ENCODE results near the gene MMEL1.
"Not testable (repeated sequence)": the region's sequence is repeated elsewhere in the genome, so short reads cannot be mapped to it uniquely, and the experiment has no call there.

The MMEL1 gene, protein sequence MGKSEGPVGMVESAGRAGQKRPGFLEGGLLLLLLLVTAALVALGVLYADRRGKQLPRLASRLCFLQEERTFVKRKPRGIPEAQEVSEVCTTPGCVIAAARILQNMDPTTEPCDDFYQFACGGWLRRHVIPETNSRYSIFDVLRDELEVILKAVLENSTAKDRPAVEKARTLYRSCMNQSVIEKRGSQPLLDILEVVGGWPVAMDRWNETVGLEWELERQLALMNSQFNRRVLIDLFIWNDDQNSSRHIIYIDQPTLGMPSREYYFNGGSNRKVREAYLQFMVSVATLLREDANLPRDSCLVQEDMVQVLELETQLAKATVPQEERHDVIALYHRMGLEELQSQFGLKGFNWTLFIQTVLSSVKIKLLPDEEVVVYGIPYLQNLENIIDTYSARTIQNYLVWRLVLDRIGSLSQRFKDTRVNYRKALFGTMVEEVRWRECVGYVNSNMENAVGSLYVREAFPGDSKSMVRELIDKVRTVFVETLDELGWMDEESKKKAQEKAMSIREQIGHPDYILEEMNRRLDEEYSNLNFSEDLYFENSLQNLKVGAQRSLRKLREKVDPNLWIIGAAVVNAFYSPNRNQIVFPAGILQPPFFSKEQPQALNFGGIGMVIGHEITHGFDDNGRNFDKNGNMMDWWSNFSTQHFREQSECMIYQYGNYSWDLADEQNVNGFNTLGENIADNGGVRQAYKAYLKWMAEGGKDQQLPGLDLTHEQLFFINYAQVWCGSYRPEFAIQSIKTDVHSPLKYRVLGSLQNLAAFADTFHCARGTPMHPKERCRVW

DNA sequence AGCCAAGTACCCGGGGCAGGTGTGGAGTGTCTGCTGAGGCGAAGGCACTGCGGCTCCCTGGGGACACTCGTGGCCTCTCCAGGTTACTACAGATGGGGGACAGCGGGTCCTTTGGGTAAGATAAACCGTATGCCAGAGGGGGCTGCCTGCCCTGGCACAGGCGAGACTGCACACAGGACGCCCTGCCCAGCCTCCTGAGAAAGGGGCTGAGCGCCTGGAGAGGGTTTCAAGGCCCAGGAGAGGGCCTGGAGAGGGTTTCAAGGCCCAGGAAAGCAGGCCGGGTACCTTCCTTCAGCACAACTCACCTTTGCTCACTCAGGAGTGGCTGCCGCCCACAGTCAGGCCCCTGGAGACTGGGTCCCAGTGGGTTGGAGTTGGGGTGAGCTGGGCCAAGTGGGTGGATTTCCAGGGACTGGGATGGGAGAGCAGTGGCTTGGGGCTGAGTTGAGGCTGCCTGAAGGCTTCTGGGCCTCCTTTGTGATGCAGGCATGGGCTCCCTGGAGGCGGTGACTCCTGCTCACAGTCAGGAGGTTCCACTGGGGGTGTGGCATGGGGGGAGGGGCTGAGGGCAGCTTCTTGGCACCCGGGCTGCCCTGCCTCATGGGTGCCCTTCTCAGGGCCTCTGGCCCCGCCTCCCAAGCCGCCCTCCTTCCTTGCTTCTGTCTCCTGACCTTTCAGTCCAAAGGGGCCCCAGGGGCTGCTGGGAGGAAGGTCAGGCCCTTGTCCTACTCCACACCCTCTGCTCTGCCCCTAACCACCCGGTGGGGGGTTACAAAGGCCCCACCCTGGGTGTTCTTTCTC, at the start of gene MMEL1:
MMEL1 (minus strand) TSS at position 456 of the 801 bp plus-strand sequence. CDS start 3,532 bp downstream, outside the sequence.
- no peak for DNase-seq

DNA sequence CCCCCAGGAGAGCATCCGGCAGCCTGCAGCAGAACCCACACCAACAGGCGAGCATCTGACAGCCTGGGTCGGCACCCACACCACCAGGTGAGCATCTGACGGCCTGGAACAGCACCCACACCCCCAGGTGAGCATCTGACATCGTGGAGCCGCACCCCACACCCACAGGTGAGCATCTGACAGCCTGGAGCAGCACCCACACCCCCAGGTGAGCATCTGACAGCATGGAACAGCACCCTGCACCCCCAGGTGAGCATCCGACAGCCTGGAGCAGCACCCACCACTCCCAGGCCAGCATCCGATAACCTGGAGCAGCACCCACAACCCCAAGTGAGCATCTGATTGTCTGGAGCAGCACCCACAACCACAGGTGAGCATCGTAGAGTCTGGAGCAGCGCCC, 43.9 kb upstream of the MMEL1 start:
- DNase-seq: not testable (repeated sequence)

DNA sequence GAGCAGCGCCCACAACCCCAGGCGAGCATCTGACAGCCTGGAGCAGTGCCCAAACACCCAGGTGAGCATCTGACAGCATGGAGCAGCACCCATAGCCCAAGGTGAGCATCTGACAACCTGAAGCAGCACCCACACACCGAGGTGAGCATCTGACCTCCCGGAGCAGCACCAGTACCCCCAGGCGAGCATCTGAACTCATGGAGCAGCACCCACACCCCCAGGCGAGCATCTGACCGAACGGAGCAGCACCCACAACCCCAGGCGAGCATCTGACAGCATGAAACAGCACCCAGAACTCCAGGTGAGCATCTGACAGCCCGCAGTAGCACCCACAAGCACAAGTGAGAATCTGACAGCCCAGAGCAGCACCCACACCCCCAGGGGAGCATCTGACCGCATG, 38.8 kb upstream of the MMEL1 start:
- DNase-seq: not testable (repeated sequence)

DNA sequence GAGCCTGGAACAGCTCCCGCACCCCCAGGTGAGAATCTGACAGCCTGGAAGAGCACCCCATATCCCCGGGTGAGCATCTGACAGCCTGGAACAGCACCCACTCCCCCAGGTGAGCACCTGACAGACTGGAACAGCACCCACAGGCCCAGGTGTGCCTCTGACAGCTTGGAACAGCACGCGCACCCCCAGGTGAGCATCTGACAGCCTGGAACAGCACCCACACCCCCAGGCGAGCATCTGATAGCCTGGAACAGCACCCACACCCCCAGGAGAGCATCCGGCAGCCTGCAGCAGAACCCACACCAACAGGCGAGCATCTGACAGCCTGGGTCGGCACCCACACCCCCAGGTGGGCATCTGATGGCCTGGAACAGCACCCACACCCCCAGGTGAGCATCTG, 27.0 kb upstream of the MMEL1 start:
- not testable (repeated sequence) for DNase-seq

- DNase-seq: not testable (repeated sequence)
Measured at GRCh38 chr1:2657909-2658308, 25.1 kb upstream of the MMEL1 start.

DNA sequence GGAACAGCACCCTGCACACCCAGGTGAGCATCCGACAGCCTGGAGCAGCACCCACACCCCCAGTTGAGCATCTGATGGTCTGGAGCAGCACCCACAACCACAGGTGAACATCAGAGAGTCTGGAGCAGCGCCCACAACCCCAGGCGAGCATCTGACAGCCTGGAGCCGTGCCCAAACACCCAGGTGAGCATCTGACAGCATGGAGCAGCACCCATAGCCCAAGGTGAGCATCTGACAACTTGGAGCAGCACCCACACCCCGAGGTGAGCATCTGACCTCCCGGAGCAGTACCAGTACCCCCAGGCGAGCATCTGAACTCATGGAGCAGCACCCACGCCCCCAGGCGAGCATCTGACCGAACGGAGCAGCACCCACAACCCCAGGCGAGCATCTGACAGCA, 24.3 kb upstream of the MMEL1 start:
- not testable (repeated sequence) for DNase-seq

DNA sequence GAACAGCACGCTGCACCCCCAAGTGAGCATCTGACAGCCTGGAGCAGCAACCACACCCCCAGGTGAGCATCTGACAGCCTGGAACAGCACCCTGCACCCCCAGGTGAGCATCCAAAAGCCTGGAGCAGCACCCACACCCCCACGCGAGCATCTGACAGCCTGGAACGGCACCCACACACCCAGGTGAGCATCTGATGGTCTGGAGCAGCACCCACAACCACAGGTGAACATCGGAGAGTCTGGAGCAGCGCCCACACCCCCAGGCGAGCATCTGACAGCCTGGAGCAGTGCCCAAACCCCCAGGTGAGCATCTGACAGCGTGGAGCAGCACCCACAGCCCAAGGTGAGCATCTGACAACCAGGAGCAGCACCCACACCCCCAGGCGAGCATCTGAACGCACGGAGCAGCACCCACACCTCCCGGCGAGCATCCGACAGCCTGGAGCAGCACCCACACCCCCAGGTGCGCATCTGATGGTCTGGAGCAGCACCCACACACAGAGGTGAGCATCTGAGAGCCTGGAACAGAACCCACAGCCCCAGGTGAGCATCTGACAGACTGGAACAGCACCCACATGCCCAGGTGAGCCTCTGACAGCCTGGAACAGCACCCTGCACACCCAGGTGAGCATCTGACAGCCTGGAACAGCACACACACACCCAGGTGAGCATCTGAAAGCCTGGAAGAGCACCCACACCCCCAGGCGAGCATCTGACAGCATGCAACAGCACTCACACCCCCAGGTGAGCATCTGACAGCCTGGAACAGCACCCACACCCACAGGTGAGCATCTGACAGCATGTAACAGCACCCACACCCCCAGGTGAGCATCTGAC, 23.0 kb upstream of the MMEL1 start:
- peak; percentile 6 for DNase-seq

DNA sequence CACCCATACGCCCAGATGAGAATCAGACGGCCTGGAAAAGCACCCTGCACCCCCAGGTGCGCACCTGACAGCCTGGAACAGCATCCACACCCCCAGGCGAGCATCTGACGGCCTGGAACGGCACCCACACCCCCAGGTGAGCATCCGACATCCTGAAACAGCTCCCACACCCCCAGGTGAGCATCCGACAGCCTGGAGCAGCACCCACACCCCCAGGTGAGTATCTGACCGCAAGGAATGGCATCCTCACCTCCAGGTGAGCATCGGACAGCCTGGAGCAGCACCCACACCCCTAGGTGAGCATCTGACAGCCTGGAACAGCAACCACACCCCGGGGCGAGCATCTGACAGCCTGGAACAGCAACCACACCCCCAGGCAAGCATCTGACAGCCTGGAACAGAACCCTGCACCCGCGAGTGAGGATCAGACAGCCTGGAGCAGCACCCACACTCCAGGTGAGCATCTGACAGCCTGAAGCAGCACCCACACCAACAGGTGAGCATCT, 21.7 kb upstream of the MMEL1 start:
- DNase-seq: peak; percentile 11

GRCh38 chr1:2653741-2654442, 21.1 kb upstream of the MMEL1 start:
- peak; percentile 8 for DNase-seq

GRCh38 chr1:2652926-2653571, 20.2 kb upstream of the MMEL1 start:
- peak; percentile 12 for DNase-seq

GRCh38 chr1:2652152-2652925, 19.5 kb upstream of the MMEL1 start:
- not testable (repeated sequence) for DNase-seq

DNA sequence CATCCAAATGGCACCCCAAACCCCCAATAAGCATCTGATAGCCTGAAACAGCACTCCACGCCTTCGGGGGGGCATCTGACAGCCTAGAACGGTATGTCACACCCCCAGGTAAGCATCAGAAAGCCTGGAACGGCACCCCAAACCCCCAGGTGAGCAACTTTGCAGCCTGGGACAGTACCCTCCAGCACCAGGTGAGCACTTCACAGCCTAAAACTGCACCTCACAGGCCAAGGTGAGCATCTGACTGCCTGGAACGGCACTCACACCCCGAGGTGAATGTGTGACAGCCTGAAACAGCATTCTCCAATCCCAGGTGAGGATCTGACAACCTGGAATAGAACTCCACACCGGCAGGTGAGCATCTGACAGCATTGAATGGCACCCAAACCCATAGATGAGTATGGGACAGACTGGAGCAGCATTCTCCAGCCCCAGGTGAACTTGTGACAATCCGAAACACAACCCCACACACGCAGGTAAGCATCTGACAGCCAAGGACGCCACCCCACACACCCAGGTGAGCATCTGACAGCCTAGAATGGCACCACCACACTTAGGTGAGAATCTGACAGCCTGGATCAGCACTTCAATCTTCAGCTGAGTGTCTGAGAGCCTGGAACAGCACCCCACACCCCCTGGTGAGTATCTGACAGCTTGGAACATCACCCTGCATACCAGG, 18.3 kb upstream of the MMEL1 start:
- DNase-seq: no peak

- DNase-seq: no peak
Measured at GRCh38 chr1:2646837-2647236, 14.0 kb upstream of the MMEL1 start.

- no peak for DNase-seq
Measured at GRCh38 chr1:2645776-2646175, 13.0 kb upstream of the MMEL1 start.

- no peak for DNase-seq
Measured at GRCh38 chr1:2645143-2645542, 12.3 kb upstream of the MMEL1 start.

GRCh38 chr1:2644591-2645101, 11.8 kb upstream of the MMEL1 start:
- no peak for DNase-seq

- no peak for DNase-seq
Measured at GRCh38 chr1:2644171-2644570, 11.4 kb upstream of the MMEL1 start.

- no peak for DNase-seq
Measured at GRCh38 chr1:2643414-2644077, 10.7 kb upstream of the MMEL1 start.
